HepG2 (cell line): ENCODE data around the gene AP3D1. TPM values are rescaled to one million over a fixed set of nuclear protein-coding genes. Genes with fewer than 3 reads are reported as not detected.

Experiments used
- AHR ChIP-seq: IDR thresholded peaks from 2 replicates; pipeline ENCODE4 v1.6.1; 2018; ENCODE audit warnings: missing genetic modification reagents, missing compliant biosample characterization
- CEBPB ChIP-seq: IDR thresholded peaks from 2 replicates; pipeline ENCODE4 v1.6.1; 2011; ENCODE audit warnings: low read depth, low read length, improper control_type of control experiment, borderline replicate concordance
- DMAP1 ChIP-seq: IDR thresholded peaks from 2 replicates; pipeline ENCODE4 v1.6.1; 2016
- GTF2F1 ChIP-seq: fragments of 150-350 bp; IDR thresholded peaks from 2 replicates; pipeline ENCODE4 v1.6.1; 2014; ENCODE audit warnings: low read length
- HOXA7 ChIP-seq: sonication (generic); formaldehyde crosslinking; IDR thresholded peaks from 2 replicates; pipeline ENCODE4 v1.8.1; 2022; ENCODE audit warnings: mild to moderate bottlenecking, missing genetic modification reagents, moderate library complexity
- NFE2L1 ChIP-seq: sonication (generic); formaldehyde crosslinking; IDR thresholded peaks from 2 replicates; pipeline ENCODE4 v1.4.0; 2020; ENCODE audit warnings: missing genetic modification reagents, mild to moderate bottlenecking, borderline replicate concordance
- NFKBIZ ChIP-seq: IDR thresholded peaks from 2 replicates; pipeline ENCODE4 v1.6.1; 2018; ENCODE audit warnings: missing genetic modification reagents, missing compliant biosample characterization
- REL ChIP-seq: sonication (generic); formaldehyde crosslinking; conservative IDR thresholded peaks from 2 replicates; pipeline ENCODE4 v1.8.0; 2022; ENCODE audit warnings: mild to moderate bottlenecking, missing genetic modification reagents, moderate library complexity
- SOX6 ChIP-seq, 2 experiments: fragments of 450-650 bp in 1 of 2; sonication (generic) in 1 of 2; formaldehyde crosslinking in 1 of 2; IDR thresholded peaks; 2 replicates each; pipeline versions ENCODE4 v1.4.0 to v1.6.1; 2017 to 2020; ENCODE audit warnings: antibody characterized with exemption in 1 of 2, mild to moderate bottlenecking in 1 of 2, missing genetic modification reagents in 1 of 2
- U2AF2 ChIP-seq: fragments of 200-400 bp; formaldehyde crosslinking; IDR thresholded peaks from 2 replicates; pipeline ENCODE4 v1.6.1; 2017; ENCODE audit warnings: low read depth, mild to moderate bottlenecking, low read length
- ZC3H13 ChIP-seq: sonication (generic); formaldehyde crosslinking; IDR thresholded peaks from 2 replicates; pipeline ENCODE4 v1.8.1; 2023; ENCODE audit warnings: mild to moderate bottlenecking, missing genetic modification reagents, moderate library complexity
- ZNF841 ChIP-seq: sonication (generic); formaldehyde crosslinking; IDR thresholded peaks from 2 replicates; pipeline ENCODE4 v1.8.1; 2023; ENCODE audit warnings: missing genetic modification reagents, borderline replicate concordance
- polyA plus RNA-seq, 8 experiments: library from polyadenylated mRNA; depleted of rRNA in 3 of 8; stranded (reverse) in 7 of 8; unstranded in 1 of 8; fragments of >200 nt; fragmentation: Illumina TruSeq in 4 of 8; extraction: Trizol in 4 of 8; gene quantifications; 2 replicates each; pipeline versions ENCODE4 v1.2.1 to v1.2.3, GENCODE V29; 2011 to 2016; ENCODE audit warnings: low read depth in 4 of 8, missing spikeins in 1 of 8, mixed read lengths in 1 of 8; ENCODE audit not compliant: insufficient read depth in 1 of 8
- total RNA-seq, 5 experiments: library from RNA; depleted of rRNA; stranded (reverse); fragments of >200 nt; fragmentation: Illumina TruSeq; extraction: Trizol; gene quantifications; 2 replicates each; pipeline ENCODE4 v1.2.3, GENCODE V29; 2016; ENCODE audit warnings: low read depth in 1 of 5
- TF ChIP-seq, protein P1 (sequence below): IDR thresholded peaks from 2 replicates; pipeline ENCODE4 v1.6.1; 2016
- TF ChIP-seq, protein P2 (sequence below): sonication (generic); formaldehyde crosslinking; IDR thresholded peaks from 2 replicates; pipeline ENCODE4 v1.5.1; 2020; ENCODE audit warnings: mild to moderate bottlenecking, missing genetic modification reagents
- TF ChIP-seq, protein P3 (sequence below): sonication (generic); formaldehyde crosslinking; IDR thresholded peaks from 2 replicates; pipeline ENCODE4 v1.5.0; 2020; ENCODE audit warnings: mild to moderate bottlenecking, missing genetic modification reagents

The AP3D1 gene
- total and polyA plus RNA-seq, 2 of the 13 experiments (the other 11 are each of a cell fraction or from before 2014, with no cell fraction given), result 68.0 to 82.6 TPM

DNA sequence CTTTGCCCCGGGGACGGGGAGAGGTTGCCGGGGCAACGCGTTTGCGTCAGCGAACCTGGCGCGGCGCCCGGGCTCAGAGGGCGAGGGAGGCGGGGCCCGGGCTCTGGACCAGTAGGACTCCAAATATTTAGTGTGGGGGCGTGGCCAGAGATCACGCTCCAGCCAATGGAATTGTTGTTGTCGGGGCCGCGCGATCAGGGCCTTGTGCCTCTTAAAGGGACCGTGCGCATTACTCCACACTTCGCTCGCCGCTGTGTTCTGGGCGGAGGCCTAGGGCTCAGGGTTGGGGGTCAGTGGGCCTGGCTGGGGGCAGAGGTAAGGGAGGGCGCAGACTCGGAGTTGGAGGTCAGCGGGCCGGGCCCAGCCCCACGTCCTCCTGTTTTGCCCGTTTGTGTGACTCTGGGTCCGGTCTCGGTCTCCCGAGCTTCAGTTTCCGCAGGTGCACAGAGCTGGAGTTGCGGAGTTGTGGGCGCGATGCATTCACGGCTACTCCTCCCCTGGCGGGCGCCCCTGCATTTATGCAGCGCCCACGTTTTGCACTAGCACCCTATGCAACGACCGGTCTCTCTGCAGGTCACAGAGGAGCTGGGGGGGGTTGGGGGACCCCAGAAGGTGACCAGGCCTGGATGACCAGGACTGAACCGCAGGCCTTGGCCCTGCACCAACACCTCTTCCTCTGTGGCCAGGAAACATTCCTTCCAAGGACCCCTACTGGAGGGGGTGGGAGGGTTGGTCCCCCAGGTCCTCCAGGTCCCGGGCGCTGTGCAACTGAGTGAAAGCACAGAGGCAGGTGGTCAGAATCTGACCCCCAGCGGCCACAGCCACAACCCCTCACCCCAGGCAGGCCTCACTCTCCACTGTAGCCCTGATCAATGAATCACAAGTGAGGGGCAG is 89.6 kb downstream of the AP3D1 start (continued):
- peak; percentile 74; the same call in 1 of the 2 replicates for TF ChIP-seq CEBPB
- TF ChIP-seq, protein P1, sequence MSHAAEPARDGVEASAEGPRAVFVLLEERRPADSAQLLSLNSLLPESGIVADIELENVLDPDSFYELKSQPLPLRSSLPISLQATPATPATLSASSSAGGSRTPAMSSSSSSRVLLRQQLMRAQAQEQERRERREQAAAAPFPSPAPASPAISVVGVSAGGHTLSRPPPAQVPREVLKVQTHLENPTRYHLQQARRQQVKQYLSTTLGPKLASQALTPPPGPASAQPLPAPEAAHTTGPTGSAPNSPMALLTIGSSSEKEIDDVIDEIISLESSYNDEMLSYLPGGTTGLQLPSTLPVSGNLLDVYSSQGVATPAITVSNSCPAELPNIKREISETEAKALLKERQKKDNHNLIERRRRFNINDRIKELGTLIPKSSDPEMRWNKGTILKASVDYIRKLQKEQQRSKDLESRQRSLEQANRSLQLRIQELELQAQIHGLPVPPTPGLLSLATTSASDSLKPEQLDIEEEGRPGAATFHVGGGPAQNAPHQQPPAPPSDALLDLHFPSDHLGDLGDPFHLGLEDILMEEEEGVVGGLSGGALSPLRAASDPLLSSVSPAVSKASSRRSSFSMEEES, result 0 out of 2 replicates have a peak, but pooled peaks have one; percentile 19
- no peak for TF ChIP-seq NFKBIZ (CRISPR knock-in tag)
- no peak for TF ChIP-seq ZNF841 (CRISPR knock-in tag)
- no peak for TF ChIP-seq HOXA7
- TF ChIP-seq GTF2F1, result 0 out of 2 replicates have a peak, but pooled peaks have one; percentile 21
- no peak for TF ChIP-seq NFE2L1 (CRISPR knock-in tag)
- 0 out of 2 replicates have a peak, but pooled peaks have one; percentile 72 for TF ChIP-seq ZC3H13 (CRISPR knock-in tag)
- TF ChIP-seq SOX6 (IDR thresholded peaks at IDR 0.05), result no peak
- TF ChIP-seq SOX6 (CRISPR knock-in tag; IDR thresholded peaks at IDR 0.05), result peak; percentile 45
- TF ChIP-seq, protein P2, sequence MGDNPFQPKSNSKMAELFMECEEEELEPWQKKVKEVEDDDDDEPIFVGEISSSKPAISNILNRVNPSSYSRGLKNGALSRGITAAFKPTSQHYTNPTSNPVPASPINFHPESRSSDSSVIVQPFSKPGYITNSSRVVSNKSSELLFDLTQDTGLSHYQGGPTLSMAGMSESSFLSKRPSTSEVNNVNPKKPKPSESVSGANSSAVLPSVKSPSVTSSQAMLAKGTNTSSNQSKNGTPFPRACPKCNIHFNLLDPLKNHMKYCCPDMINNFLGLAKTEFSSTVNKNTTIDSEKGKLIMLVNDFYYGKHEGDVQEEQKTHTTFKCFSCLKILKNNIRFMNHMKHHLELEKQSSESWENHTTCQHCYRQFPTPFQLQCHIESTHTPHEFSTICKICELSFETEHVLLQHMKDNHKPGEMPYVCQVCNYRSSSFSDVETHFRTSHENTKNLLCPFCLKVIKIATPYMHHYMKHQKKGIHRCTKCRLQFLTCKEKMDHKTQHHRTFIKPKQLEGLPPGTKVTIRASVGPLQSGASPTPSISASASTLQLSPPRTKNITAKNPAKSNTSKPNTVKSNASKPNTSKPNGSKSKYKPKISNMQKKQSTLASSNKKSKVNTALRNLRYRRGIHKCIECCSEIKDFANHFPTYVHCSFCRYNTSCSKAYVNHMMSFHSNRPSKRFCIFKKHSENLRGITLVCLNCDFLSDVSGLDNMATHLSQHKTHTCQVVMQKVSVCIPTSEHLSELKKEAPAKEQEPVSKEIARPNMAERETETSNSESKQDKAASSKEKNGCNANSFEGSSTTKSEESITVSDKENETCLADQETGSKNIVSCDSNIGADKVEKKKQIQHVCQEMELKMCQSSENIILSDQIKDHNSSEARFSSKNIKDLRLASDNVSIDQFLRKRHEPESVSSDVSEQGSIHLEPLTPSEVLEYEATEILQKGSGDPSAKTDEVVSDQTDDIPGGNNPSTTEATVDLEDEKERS (CRISPR knock-in tag), result 0 out of 2 replicates have a peak, but pooled peaks have one; percentile 23
- TF ChIP-seq, protein P3, sequence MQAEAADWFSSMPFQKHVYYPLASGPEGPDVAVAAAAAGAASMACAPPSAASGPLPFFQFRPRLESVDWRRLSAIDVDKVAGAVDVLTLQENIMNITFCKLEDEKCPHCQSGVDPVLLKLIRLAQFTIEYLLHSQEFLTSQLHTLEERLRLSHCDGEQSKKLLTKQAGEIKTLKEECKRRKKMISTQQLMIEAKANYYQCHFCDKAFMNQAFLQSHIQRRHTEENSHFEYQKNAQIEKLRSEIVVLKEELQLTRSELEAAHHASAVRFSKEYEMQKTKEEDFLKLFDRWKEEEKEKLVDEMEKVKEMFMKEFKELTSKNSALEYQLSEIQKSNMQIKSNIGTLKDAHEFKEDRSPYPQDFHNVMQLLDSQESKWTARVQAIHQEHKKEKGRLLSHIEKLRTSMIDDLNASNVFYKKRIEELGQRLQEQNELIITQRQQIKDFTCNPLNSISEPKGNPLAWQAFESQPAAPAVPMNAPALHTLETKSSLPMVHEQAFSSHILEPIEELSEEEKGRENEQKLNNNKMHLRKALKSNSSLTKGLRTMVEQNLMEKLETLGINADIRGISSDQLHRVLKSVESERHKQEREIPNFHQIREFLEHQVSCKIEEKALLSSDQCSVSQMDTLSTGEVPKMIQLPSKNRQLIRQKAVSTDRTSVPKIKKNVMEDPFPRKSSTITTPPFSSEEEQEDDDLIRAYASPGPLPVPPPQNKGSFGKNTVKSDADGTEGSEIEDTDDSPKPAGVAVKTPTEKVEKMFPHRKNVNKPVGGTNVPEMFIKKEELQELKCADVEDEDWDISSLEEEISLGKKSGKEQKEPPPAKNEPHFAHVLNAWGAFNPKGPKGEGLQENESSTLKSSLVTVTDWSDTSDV (CRISPR knock-in tag), result no peak
- no peak for TF ChIP-seq REL
- TF ChIP-seq AHR (CRISPR knock-in tag), result no peak; the same call in 1 of the 2 replicates
- peak; percentile 51 for TF ChIP-seq DMAP1 (CRISPR knock-in tag)
- TF ChIP-seq U2AF2, result peak; percentile 92
